PC-3 (cell line): Measurements from ENCODE around the gene FSTL4.

Source experiments
- CTCF ChIP-seq: fragments of 300-600 bp; sonication (generic); conservative IDR thresholded peaks from 2 replicates; pipeline ENCODE4 v1.5.1; 2017; ENCODE audit warnings: antibody characterized with exemption, low read depth, mild to moderate bottlenecking, low read length
- EZH2phosphoT487 ChIP-seq: fragments of 300-600 bp; sonication (generic); IDR thresholded peaks from 2 replicates; pipeline ENCODE4 v1.6.1; 2018; ENCODE audit warnings: mild to moderate bottlenecking, antibody characterized with exemption, low read length, borderline replicate concordance

- TF ChIP-seq CTCF (no peak), EZH2phosphoT487 (no peak)
Measured at GRCh38 chr5:133400831-133401351, 211.4 kb downstream of the FSTL4 start.
